GM23338 (cell line): ENCODE data around the gene PLEKHM2. TPM values are rescaled to one million over a fixed set of nuclear protein-coding genes. Genes with fewer than 3 reads are reported as not detected.

ENCODE experiments used
- ATAC-seq: fragments of 200-7000 bp; cut with Tn5 transposase; 3 replicates; pipeline ENCODE4 v1.9.1; 2020
- DNase-seq: peaks from one replicate; pipeline ENCODE4 v3.0.0-alpha.2; 2015; ENCODE audit warnings: low spot score
- H2AFZ ChIP-seq: fragments of 200-600 bp; sonication (generic); 2 replicates; pipeline ENCODE4 v1.8.0; 2016; ENCODE audit warnings: antibody characterized with exemption, mild to moderate bottlenecking, moderate library complexity
- H3F3A ChIP-seq: fragments of 200-600 bp; sonication (generic); replicated peaks from 2 replicates; pipeline ENCODE4 v1.8.0; 2017; ENCODE audit warnings: antibody characterized with exemption, mixed run types, low read depth
- H3K27ac ChIP-seq: fragments of 200-600 bp; sonication (generic); 2 replicates; pipeline ENCODE4 v1.6.1; 2016; ENCODE audit warnings: low read depth
- H3K27me3 ChIP-seq: fragments of 200-600 bp; sonication (generic); 2 replicates; pipeline ENCODE4 v1.8.0; 2016; ENCODE audit warnings: mild to moderate bottlenecking, mixed run types, moderate library complexity; ENCODE audit not compliant: insufficient read depth
- H3K36me3 ChIP-seq: fragments of 200-600 bp; sonication (generic); 2 replicates; pipeline ENCODE4 v1.8.0; 2016; ENCODE audit warnings: mild to moderate bottlenecking; ENCODE audit not compliant: insufficient read depth
- H3K4me1 ChIP-seq: fragments of 200-600 bp; sonication (generic); 2 replicates; pipeline ENCODE4 v1.8.0; 2016; ENCODE audit warnings: mild to moderate bottlenecking, moderate library complexity; ENCODE audit not compliant: insufficient read depth
- H3K4me2 ChIP-seq: fragments of 200-600 bp; sonication (generic); 2 replicates; pipeline ENCODE4 v1.7.1; 2017; ENCODE audit warnings: mixed run types
- H3K4me3 ChIP-seq: fragments of 200-600 bp; sonication (generic); 2 replicates; pipeline ENCODE4 v1.6.1; 2016; ENCODE audit warnings: mixed run types
- H3K79me2 ChIP-seq: fragments of 200-600 bp; sonication (generic); replicated peaks from 2 replicates; pipeline ENCODE4 v1.8.0; 2017; ENCODE audit warnings: mild to moderate bottlenecking; ENCODE audit not compliant: insufficient read depth
- H3K9me2 ChIP-seq: fragments of 200-600 bp; sonication (generic); 2 replicates; pipeline ENCODE4 v1.8.0; 2017; ENCODE audit not compliant: insufficient read depth
- H4K20me1 ChIP-seq: fragments of 200-600 bp; sonication (generic); replicated peaks from 2 replicates; pipeline ENCODE4 v1.8.0; 2017; ENCODE audit warnings: mild to moderate bottlenecking; ENCODE audit not compliant: insufficient read depth
- H3K27ac Mint-ChIP-seq: 2 replicates; pipeline ENCODE4 v1.8.0; 2020; ENCODE audit warnings: inconsistent platforms, mild to moderate bottlenecking, moderate library complexity, mixed read lengths
- H3K27me3 Mint-ChIP-seq: 3 replicates; pipeline ENCODE4 v1.8.0; 2022; ENCODE audit warnings: low read depth, mild to moderate bottlenecking, moderate library complexity, mixed read lengths, inconsistent platforms; ENCODE audit not compliant: insufficient read depth, poor library complexity
- H3K36me3 Mint-ChIP-seq: 3 replicates; pipeline ENCODE4 v1.8.0; 2021; ENCODE audit warnings: low read depth, mild to moderate bottlenecking, inconsistent platforms, moderate library complexity, mixed read lengths
- H3K4me1 Mint-ChIP-seq: 3 replicates; pipeline ENCODE4 v1.8.0; 2020; ENCODE audit warnings: mild to moderate bottlenecking, inconsistent platforms, mixed read lengths
- H3K4me3 Mint-ChIP-seq: 3 replicates; pipeline ENCODE4 v1.8.0; 2021; ENCODE audit warnings: moderate library complexity, mild to moderate bottlenecking, inconsistent platforms, mixed read lengths
- H3K9me3 Mint-ChIP-seq: 3 replicates; pipeline ENCODE4 v1.8.0; 2020; ENCODE audit warnings: moderate library complexity, mild to moderate bottlenecking, inconsistent platforms, mixed read lengths
- CREB1 ChIP-seq: fragments of 250-450 bp; sonication (Bioruptor Pico); IDR thresholded peaks from 2 replicates; pipeline ENCODE4 v1.5.0; 2020; ENCODE audit warnings: low read depth, mild to moderate bottlenecking, moderate library complexity
- EZH2 ChIP-seq: fragments of 200-600 bp; sonication (generic); IDR thresholded peaks from one replicate; pipeline ENCODE4 v1.8.0; 2017; ENCODE audit warnings: antibody characterized with exemption, mild to moderate bottlenecking, low read depth; ENCODE audit not compliant: unreplicated experiment
- EZH2phosphoT487 ChIP-seq: fragments of 200-600 bp; sonication (generic); IDR thresholded peaks from one replicate; pipeline ENCODE4 v1.8.1; 2018; ENCODE audit warnings: antibody characterized with exemption; ENCODE audit not compliant: unreplicated experiment
- JUNB ChIP-seq: IDR thresholded peaks from one replicate; pipeline ENCODE4 v1.6.1; 2016; ENCODE audit warnings: antibody characterized with exemption; ENCODE audit not compliant: unreplicated experiment
- NANOG ChIP-seq: IDR thresholded peaks from 2 replicates; pipeline ENCODE4 v1.6.1; 2016; ENCODE audit warnings: antibody characterized with exemption, borderline replicate concordance
- POLR2AphosphoS5 ChIP-seq: IDR thresholded peaks from 2 replicates; pipeline ENCODE4 v1.6.1; 2016; ENCODE audit warnings: antibody characterized with exemption, low read depth
- STAT1 ChIP-seq: IDR thresholded peaks from one replicate; pipeline ENCODE4 v1.6.1; 2016; ENCODE audit warnings: antibody characterized with exemption; ENCODE audit not compliant: unreplicated experiment
- ZNF114 ChIP-seq: fragments of 250-450 bp; sonication (Bioruptor Pico); IDR thresholded peaks from 2 replicates; pipeline ENCODE4 v1.5.0; 2020; ENCODE audit warnings: mild to moderate bottlenecking, moderate library complexity
- ZNF331 ChIP-seq: fragments of 250-450 bp; sonication (Bioruptor Pico); IDR thresholded peaks from 2 replicates; pipeline ENCODE4 v1.5.0; 2020; ENCODE audit warnings: low read depth, mild to moderate bottlenecking, moderate library complexity
- polyA plus RNA-seq: library from polyadenylated mRNA; unstranded; fragments of >200 nt; fragmentation: Nextera tagmentation; extraction: Ambion mirVana; gene quantifications from 2 replicates; pipeline ENCODE4 v1.2.1, GENCODE V29; 2016
- total RNA-seq: library from RNA; depleted of rRNA; stranded (reverse); fragments of >200 nt; shearing (Covaris generic); gene quantifications from 2 replicates; pipeline ENCODE4 v1.2.3, GENCODE V29; 2014
- TF ChIP-seq, protein P1 (sequence below): fragments of 250-450 bp; sonication (Bioruptor Pico); IDR thresholded peaks from 2 replicates; pipeline ENCODE4 v1.5.0; 2020; ENCODE audit warnings: mild to moderate bottlenecking, moderate library complexity
- TF ChIP-seq, protein P2 (sequence below), 2 experiments: fragments of 200-600 bp in 1 of 2; sonication (generic) in 1 of 2; conservative IDR thresholded peaks; 2 replicates each; pipeline versions ENCODE4 v1.5.1 to v1.6.1; 2016 to 2017; ENCODE audit warnings: antibody characterized with exemption in 2 of 2, low read depth in 2 of 2, mild to moderate bottlenecking in 2 of 2, moderate library complexity in 1 of 2
- TF ChIP-seq, protein P3 (sequence below): IDR thresholded peaks from one replicate; pipeline ENCODE4 v1.6.1; 2018; ENCODE audit warnings: antibody characterized with exemption; ENCODE audit not compliant: unreplicated experiment
- TF ChIP-seq, protein P4 (sequence below): IDR thresholded peaks from 2 replicates; pipeline ENCODE4 v1.6.1; 2016; ENCODE audit warnings: antibody characterized with exemption

PLEKHM2 gene
- total and polyA plus RNA-seq, 2 experiments from 2014 or later: 11.2 to 40.0 TPM

DNA sequence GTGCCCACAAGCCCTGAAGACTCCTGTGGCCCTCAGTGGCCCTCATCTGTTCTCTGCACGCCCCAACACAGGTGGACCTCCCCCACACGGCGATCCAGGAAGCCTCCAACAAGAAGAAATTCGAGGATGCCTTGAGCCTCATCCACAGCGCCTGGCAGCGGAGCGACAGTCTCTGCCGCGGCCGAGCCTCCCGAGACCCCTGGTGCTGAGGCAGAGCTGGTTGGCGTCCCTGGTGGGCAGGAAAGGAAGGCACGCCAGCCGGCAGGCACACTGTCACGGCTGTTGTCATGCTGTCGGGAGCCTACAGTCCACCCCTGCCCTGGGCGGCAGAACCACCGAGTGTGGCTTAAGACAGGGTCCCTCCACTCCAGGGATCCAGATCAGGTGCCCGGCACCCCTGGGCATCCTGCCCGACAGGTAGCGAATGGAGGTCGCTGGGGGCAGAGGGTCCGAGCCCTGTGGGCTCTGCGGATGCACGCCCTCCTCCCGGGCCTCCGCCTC lies 49.7 kb downstream of the PLEKHM2 start:
- Histone ChIP-seq H2AFZ (no peak overlapping the region), H3K4me1 (no peaks in the 10 kb centered on the region), H3F3A (no peaks in the 10 kb centered on the region), H3K4me2 (no peak overlapping the region), H3K36me3 (no peaks in the 10 kb centered on the region), H3K27ac (no peak overlapping the region), H3K79me2 (no peaks in the 10 kb centered on the region), H3K4me3 (no peak overlapping the region), H3K27me3 (no peaks in the 10 kb centered on the region), H3K9me2 (no peaks in the 10 kb centered on the region), H4K20me1 (no peaks in the 10 kb centered on the region)
- H3K27me3 Mint-ChIP-seq: peaks cover 9% of the 10 kb centered on the region
- TF ChIP-seq ZNF331 (CRISPR knock-in tag): no peak
- no peak for TF ChIP-seq EZH2phosphoT487
- TF ChIP-seq, protein P1, sequence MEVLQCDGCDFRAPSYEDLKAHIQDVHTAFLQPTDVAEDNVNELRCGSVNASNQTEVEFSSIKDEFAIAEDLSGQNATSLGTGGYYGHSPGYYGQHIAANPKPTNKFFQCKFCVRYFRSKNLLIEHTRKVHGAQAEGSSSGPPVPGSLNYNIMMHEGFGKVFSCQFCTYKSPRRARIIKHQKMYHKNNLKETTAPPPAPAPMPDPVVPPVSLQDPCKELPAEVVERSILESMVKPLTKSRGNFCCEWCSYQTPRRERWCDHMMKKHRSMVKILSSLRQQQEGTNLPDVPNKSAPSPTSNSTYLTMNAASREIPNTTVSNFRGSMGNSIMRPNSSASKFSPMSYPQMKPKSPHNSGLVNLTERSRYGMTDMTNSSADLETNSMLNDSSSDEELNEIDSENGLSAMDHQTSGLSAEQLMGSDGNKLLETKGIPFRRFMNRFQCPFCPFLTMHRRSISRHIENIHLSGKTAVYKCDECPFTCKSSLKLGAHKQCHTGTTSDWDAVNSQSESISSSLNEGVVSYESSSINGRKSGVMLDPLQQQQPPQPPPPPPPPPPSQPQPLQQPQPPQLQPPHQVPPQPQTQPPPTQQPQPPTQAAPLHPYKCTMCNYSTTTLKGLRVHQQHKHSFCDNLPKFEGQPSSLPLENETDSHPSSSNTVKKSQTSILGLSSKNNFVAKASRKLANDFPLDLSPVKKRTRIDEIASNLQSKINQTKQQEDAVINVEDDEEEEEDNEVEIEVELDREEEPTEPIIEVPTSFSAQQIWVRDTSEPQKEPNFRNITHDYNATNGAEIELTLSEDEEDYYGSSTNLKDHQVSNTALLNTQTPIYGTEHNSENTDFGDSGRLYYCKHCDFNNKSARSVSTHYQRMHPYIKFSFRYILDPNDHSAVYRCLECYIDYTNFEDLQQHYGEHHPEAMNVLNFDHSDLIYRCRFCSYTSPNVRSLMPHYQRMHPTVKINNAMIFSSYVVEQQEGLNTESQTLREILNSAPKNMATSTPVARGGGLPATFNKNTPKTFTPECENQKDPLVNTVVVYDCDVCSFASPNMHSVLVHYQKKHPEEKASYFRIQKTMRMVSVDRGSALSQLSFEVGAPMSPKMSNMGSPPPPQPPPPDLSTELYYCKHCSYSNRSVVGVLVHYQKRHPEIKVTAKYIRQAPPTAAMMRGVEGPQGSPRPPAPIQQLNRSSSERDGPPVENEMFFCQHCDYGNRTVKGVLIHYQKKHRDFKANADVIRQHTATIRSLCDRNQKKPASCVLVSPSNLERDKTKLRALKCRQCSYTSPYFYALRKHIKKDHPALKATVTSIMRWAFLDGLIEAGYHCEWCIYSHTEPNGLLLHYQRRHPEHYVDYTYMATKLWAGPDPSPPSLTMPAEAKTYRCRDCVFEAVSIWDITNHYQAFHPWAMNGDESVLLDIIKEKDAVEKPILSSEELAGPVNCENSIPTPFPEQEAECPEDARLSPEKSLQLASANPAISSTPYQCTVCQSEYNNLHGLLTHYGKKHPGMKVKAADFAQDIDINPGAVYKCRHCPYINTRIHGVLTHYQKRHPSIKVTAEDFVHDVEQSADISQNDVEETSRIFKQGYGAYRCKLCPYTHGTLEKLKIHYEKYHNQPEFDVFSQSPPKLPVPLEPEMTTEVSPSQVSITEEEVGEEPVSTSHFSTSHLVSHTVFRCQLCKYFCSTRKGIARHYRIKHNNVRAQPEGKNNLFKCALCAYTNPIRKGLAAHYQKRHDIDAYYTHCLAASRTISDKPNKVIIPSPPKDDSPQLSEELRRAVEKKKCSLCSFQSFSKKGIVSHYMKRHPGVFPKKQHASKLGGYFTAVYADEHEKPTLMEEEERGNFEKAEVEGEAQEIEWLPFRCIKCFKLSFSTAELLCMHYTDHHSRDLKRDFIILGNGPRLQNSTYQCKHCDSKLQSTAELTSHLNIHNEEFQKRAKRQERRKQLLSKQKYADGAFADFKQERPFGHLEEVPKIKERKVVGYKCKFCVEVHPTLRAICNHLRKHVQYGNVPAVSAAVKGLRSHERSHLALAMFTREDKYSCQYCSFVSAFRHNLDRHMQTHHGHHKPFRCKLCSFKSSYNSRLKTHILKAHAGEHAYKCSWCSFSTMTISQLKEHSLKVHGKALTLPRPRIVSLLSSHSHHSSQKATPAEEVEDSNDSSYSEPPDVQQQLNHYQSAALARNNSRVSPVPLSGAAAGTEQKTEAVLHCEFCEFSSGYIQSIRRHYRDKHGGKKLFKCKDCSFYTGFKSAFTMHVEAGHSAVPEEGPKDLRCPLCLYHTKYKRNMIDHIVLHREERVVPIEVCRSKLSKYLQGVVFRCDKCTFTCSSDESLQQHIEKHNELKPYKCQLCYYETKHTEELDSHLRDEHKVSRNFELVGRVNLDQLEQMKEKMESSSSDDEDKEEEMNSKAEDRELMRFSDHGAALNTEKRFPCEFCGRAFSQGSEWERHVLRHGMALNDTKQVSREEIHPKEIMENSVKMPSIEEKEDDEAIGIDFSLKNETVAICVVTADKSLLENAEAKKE: no peak
- TF ChIP-seq ZNF114 (CRISPR knock-in tag): no peak
- no peak for TF ChIP-seq POLR2AphosphoS5
- TF ChIP-seq, protein P2, sequence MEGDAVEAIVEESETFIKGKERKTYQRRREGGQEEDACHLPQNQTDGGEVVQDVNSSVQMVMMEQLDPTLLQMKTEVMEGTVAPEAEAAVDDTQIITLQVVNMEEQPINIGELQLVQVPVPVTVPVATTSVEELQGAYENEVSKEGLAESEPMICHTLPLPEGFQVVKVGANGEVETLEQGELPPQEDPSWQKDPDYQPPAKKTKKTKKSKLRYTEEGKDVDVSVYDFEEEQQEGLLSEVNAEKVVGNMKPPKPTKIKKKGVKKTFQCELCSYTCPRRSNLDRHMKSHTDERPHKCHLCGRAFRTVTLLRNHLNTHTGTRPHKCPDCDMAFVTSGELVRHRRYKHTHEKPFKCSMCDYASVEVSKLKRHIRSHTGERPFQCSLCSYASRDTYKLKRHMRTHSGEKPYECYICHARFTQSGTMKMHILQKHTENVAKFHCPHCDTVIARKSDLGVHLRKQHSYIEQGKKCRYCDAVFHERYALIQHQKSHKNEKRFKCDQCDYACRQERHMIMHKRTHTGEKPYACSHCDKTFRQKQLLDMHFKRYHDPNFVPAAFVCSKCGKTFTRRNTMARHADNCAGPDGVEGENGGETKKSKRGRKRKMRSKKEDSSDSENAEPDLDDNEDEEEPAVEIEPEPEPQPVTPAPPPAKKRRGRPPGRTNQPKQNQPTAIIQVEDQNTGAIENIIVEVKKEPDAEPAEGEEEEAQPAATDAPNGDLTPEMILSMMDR (conservative IDR thresholded peaks at IDR 0.05; ENCODE audit: low read depth in 2 of 2): no peak
- TF ChIP-seq CREB1 (CRISPR knock-in tag): no peak
- no peak for TF ChIP-seq EZH2
- TF ChIP-seq, protein P3, sequence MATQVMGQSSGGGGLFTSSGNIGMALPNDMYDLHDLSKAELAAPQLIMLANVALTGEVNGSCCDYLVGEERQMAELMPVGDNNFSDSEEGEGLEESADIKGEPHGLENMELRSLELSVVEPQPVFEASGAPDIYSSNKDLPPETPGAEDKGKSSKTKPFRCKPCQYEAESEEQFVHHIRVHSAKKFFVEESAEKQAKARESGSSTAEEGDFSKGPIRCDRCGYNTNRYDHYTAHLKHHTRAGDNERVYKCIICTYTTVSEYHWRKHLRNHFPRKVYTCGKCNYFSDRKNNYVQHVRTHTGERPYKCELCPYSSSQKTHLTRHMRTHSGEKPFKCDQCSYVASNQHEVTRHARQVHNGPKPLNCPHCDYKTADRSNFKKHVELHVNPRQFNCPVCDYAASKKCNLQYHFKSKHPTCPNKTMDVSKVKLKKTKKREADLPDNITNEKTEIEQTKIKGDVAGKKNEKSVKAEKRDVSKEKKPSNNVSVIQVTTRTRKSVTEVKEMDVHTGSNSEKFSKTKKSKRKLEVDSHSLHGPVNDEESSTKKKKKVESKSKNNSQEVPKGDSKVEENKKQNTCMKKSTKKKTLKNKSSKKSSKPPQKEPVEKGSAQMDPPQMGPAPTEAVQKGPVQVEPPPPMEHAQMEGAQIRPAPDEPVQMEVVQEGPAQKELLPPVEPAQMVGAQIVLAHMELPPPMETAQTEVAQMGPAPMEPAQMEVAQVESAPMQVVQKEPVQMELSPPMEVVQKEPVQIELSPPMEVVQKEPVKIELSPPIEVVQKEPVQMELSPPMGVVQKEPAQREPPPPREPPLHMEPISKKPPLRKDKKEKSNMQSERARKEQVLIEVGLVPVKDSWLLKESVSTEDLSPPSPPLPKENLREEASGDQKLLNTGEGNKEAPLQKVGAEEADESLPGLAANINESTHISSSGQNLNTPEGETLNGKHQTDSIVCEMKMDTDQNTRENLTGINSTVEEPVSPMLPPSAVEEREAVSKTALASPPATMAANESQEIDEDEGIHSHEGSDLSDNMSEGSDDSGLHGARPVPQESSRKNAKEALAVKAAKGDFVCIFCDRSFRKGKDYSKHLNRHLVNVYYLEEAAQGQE: no peak
- TF ChIP-seq NANOG: no peak
- TF ChIP-seq, protein P4, sequence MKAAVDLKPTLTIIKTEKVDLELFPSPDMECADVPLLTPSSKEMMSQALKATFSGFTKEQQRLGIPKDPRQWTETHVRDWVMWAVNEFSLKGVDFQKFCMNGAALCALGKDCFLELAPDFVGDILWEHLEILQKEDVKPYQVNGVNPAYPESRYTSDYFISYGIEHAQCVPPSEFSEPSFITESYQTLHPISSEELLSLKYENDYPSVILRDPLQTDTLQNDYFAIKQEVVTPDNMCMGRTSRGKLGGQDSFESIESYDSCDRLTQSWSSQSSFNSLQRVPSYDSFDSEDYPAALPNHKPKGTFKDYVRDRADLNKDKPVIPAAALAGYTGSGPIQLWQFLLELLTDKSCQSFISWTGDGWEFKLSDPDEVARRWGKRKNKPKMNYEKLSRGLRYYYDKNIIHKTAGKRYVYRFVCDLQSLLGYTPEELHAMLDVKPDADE: no peak
- no peak for TF ChIP-seq STAT1
- no peak for TF ChIP-seq JUNB
- ATAC-seq: no peak
- H3K9me3 Mint-ChIP-seq: no peaks in the 10 kb centered on the region
- DNase-seq: no peak
- H3K36me3 Mint-ChIP-seq: peaks cover 19% of the 10 kb centered on the region; the same call in 2 of the 3 replicates
- no peak overlapping the region for H3K27ac Mint-ChIP-seq
- H3K4me3 Mint-ChIP-seq: no peak overlapping the region
- H3K4me1 Mint-ChIP-seq: 0 out of 3 replicates have a peak, but pooled peaks cover 2% of the 10 kb centered on the region
